BLaER1 treated with 17β-estradiol and CSF1 and Interleukin-3, amounts not matched to agents 10 nM and 100 nM (cell line): ENCODE data around the gene EME2.
A peak's percentile ranks its signal among the peaks of the same experiment; 100 is the strongest.

ENCODE experiments used
- H3K27ac ChIP-seq, 11 experiments: shearing (Covaris generic); formaldehyde crosslinking; 2 replicates each; pipeline ENCODE4 v1.8.1; 2022
- H3K27me3 ChIP-seq, 11 experiments: shearing (Covaris generic); formaldehyde crosslinking; 2 replicates each; pipeline ENCODE4 v1.8.1; 2022
- H3K36me3 ChIP-seq, 11 experiments: shearing (Covaris generic); formaldehyde crosslinking; 2 replicates each; pipeline ENCODE4 v1.8.1; 2022
- H3K4me1 ChIP-seq, 10 experiments: shearing (Covaris generic); formaldehyde crosslinking; 2 replicates each; pipeline ENCODE4 v1.8.1; 2022
- H3K4me2 ChIP-seq, 11 experiments: shearing (Covaris generic); formaldehyde crosslinking; 2 replicates each; pipeline ENCODE4 v1.8.1; 2022
- H3K4me3 ChIP-seq, 10 experiments: shearing (Covaris generic); formaldehyde crosslinking; 2 replicates each; pipeline ENCODE4 v1.8.1; 2022
- H3K9ac ChIP-seq, 11 experiments: shearing (Covaris generic); formaldehyde crosslinking; 2 replicates each; pipeline ENCODE4 v1.8.1; 2022
- H3K9me3 ChIP-seq, 11 experiments: shearing (Covaris generic); formaldehyde crosslinking; replicated peaks in 1 of 11; 2 replicates each; pipeline ENCODE4 v1.8.1; 2022
- H4K20me1 ChIP-seq, 11 experiments: shearing (Covaris generic); formaldehyde crosslinking; 2 replicates each; pipeline ENCODE4 v1.8.1; 2022
- Cebpa-rat ChIP-seq, 11 experiments: shearing (Covaris generic); IDR thresholded peaks; 2 replicates each; pipeline ENCODE4 v1.8.1; 2022

The EME2 gene

GRCh38 chr16:1766701-1767100, 5.9 kb upstream of the EME2 start:
- TF ChIP-seq Cebpa-rat (IDR thresholded peaks at IDR 0.05), result no peak
- Histone ChIP-seq H3K27ac (no peak overlapping the region), H3K27me3 (peaks cover 0 to 6% (median 0%) of the 10 kb centered on the region in 11 experiments; a peak in 1 of 22 replicates), H3K9me3 (no peaks in the 10 kb centered on the region), H3K36me3 (peaks cover 47 to 81% (median 70%) of the 10 kb centered on the region in 11 experiments), H3K9ac (no peak overlapping the region), H3K4me2 (no peak overlapping the region), H4K20me1 (peaks cover 25 to 92% (median 53%) of the 10 kb centered on the region in 11 experiments; a peak in 21 of 22 replicates), H3K4me1 (peaks cover 22 to 39% (median 31%) of the 10 kb centered on the region in 10 experiments), H3K4me3 (no peak overlapping the region)

DNA sequence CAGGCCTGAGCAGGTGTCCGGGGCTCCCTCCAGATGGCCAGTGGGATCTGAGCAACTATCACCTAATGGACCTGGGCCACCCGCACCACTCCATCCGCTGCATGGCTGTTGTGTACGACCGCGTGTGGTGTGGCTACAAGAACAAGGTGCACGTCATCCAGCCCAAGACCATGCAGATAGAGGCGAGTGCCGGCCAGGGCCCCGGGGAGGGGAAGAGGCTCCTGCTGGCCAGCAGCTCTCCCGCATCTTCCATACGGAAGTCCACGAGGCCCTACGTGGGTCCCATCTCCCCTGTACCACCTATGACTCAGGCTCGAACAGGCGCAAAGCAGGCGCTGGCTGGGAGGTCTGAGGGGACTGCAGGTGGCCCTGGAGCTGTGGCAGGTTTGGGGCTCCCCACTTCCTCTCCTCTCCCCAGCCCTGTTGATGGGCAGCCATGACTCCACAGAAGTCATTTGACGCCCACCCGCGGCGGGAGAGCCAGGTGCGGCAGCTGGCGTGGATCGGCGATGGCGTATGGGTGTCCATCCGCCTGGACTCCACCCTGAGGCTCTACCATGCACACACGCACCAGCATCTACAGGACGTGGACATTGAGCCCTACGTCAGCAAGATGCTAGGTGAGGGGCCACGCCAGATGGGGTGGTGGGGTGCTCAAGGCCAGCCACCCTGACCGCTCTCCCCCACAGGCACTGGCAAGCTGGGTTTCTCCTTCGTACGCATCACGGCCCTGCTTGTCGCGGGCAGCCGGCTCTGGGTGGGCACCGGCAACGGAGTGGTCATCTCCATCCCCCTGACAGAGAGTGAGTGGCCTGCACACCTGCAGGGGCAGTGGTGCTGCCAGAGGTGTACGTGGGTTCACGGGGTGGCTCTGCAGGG, 5.3 kb upstream of the EME2 start:
- Histone ChIP-seq H3K4me3 (no peak overlapping the region), H3K27ac (no peak overlapping the region), H3K36me3 (peaks cover 47 to 76% (median 70%) of the 10 kb centered on the region in 11 experiments), H3K9me3 (no peaks in the 10 kb centered on the region), H3K4me1 (peaks cover 17 to 32% (median 25%) of the 10 kb centered on the region in 10 experiments), H3K4me2 (no peak overlapping the region), H3K9ac (no peak overlapping the region), H4K20me1 (peaks cover 19 to 85% (median 47%) of the 10 kb centered on the region in 11 experiments; a peak in 21 of 22 replicates), H3K27me3 (peaks cover 0 to under 1% (median 0%) of the 10 kb centered on the region in 11 experiments; a peak in 1 of 22 replicates)
- TF ChIP-seq Cebpa-rat (IDR thresholded peaks at IDR 0.05), result no peak

GRCh38 chr16:1768061-1768766, 4.4 kb upstream of the EME2 start:
- no peak overlapping the region for H3K9ac ChIP-seq
- peaks cover 47 to 73% (median 67%) of the 10 kb centered on the region in 11 experiments for H3K36me3 ChIP-seq
- H3K9me3 ChIP-seq, result no peaks in the 10 kb centered on the region
- peaks cover 11 to 77% (median 38%) of the 10 kb centered on the region in 11 experiments; a peak in 21 of 22 replicates for H4K20me1 ChIP-seq
- TF ChIP-seq Cebpa-rat (IDR thresholded peaks at IDR 0.05), result no peak
- peaks cover 11 to 24% (median 16%) of the 10 kb centered on the region in 10 experiments for H3K4me1 ChIP-seq
- H3K4me2 ChIP-seq, result no peak overlapping the region
- H3K27me3 ChIP-seq, result no peaks in the 10 kb centered on the region
- no peak overlapping the region for H3K27ac ChIP-seq
- no peak overlapping the region for H3K4me3 ChIP-seq

- H3K27ac ChIP-seq, result no peak overlapping the region
- H3K4me2 ChIP-seq, result no peak overlapping the region
- peak overlapping the region in 2 of 11 experiments; percentile 5 to 33; a peak in 2 of 22 replicates for H3K9ac ChIP-seq
- no peak overlapping the region for H3K4me3 ChIP-seq
- peaks cover 46 to 70% (median 66%) of the 10 kb centered on the region in 11 experiments for H3K36me3 ChIP-seq
- H3K27me3 ChIP-seq, result no peaks in the 10 kb centered on the region
- H3K9me3 ChIP-seq, result no peaks in the 10 kb centered on the region
- peaks cover 9 to 19% (median 14%) of the 10 kb centered on the region in 10 experiments for H3K4me1 ChIP-seq
- H4K20me1 ChIP-seq, result peaks cover 9 to 75% (median 37%) of the 10 kb centered on the region in 11 experiments; a peak in 21 of 22 replicates
- no peak for TF ChIP-seq Cebpa-rat (IDR thresholded peaks at IDR 0.05)
Measured at GRCh38 chr16:1768767-1769401, 3.7 kb upstream of the EME2 start.

DNA sequence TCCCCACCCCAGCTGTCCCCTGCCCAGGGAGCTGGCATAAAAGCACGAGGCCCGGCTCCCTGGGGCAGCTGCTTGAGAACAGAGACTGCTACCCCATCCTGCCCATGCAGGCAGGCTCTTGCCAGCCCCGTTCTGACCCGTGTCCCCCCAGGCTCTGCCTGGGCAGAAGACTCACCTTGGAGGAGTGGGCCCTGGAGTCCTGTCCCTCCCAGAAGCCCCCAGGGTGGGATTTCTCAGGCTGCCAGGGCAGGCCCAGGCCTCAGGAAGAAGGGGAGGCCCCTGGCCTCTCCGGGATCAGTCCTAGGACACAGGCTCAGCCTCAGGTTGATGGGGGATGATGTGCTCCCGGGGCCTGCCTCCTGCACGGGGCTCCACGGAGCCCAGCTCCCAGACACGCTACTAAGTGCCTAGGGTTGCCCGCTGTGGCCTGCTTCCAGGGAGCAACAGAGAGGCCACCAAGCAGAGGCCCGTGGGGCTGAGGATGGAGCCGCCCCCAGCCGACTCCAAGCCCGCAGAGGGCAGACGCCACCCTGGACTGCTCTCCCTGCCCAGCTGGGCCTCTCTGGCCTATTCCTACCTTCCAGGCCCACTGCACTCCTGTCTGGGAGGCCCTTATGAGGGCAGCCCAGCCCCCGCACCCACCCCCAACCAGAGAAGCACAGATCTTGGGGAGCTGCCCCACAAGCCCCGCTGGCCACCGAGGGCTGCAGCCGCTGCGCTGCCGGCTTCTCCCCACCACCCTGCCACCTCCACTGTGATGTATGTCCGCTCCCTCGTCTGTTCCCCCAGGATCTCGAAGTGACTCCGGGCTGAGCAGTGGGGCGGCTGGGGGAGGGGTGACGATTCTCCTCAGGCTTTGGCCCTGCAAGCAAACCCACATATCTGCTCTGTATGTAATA, 3.0 kb upstream of the EME2 start:
- Histone ChIP-seq H3K4me3 (peak overlapping the region in 2 of 10 experiments; percentile 89 to 97; a peak in 1 of 20 replicates), H3K36me3 (peaks cover 39 to 63% (median 59%) of the 10 kb centered on the region in 11 experiments), H3K27ac (no peak overlapping the region), H3K4me1 (peaks cover 17 to 23% (median 19%) of the 10 kb centered on the region in 10 experiments), H3K9me3 (no peaks in the 10 kb centered on the region), H3K9ac (peak overlapping the region in 5 of 11 experiments; percentile 5 to 98 (median 95); a peak in 4 of 22 replicates), H3K4me2 (peak overlapping the region in 10 of 11 experiments; percentile 95 to 100 (median 99); a peak in 17 of 22 replicates), H4K20me1 (peaks cover 16 to 75% (median 43%) of the 10 kb centered on the region in 11 experiments; a peak in 21 of 22 replicates), H3K27me3 (no peaks in the 10 kb centered on the region)
- TF ChIP-seq Cebpa-rat (IDR thresholded peaks at IDR 0.05), result no peak

DNA sequence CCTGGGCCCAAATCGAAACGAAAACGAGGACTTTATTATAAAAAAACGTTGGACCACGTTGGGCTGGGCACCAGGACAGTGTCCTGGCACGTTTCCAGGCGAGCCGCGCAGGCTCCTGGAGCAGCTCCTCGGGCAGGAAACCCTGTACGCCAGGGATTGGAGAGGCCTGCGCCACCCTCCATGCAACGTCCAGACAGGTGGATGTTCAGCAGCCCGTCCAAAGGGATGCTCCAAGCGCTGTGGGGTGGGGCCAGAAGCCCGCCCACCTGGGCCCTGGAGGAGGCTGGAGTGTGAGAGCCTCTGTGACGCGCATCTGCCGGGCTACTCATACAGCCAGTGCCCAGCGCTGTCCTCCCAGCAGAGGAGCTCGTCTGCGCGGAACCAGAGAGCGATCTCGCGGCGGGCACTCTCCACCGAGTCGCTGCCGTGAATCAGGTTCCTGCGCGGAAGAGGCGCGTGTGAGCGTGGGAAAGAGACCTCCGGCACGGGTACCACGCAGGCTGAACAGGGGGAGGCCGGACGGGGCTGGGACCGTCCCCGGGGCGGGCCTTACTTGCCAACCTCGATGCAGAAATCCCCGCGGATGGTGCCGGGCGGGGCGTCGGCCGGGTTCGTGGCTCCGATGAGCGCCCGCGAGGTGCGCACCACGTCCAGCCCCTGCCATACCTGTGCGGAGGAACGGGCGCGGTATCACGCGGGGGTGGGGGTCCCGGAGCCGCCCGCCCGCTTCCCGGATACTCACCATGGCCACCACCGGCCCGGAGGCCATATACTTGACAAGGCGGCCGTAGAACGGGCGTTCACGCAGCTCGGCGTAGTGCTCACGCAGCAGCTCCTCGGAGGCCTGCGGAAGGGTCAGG, 2.1 kb upstream of the EME2 start:
- Histone ChIP-seq H3K4me2 (peak overlapping the region; percentile 95 to 100 (median 99)), H4K20me1 (peaks cover 25 to 75% (median 48%) of the 10 kb centered on the region in 11 experiments; a peak in 21 of 22 replicates), H3K36me3 (peaks cover 37 to 63% (median 56%) of the 10 kb centered on the region in 11 experiments), H3K27me3 (no peaks in the 10 kb centered on the region), H3K9ac (peak overlapping the region; percentile 92 to 98 (median 96)), H3K27ac (peak overlapping the region; percentile 32 to 96 (median 94); a peak in 18 of 22 replicates), H3K4me3 (peak overlapping the region; percentile 82 to 97 (median 94)), H3K4me1 (peaks cover 24 to 32% (median 28%) of the 10 kb centered on the region in 10 experiments), H3K9me3 (no peaks in the 10 kb centered on the region)
- no peak for TF ChIP-seq Cebpa-rat (IDR thresholded peaks at IDR 0.05)
